GM12872 (cell line): Measurements from ENCODE around the gene BRMS1L.

ENCODE experiments used
- TF ChIP-seq, protein P1 (sequence below): IDR thresholded peaks from 3 replicates; pipeline ENCODE4 v1.5.1; 2011; ENCODE audit warnings: low read depth, mild to moderate bottlenecking, low read length, moderate library complexity; ENCODE audit not compliant: insufficient read depth

The BRMS1L gene

DNA sequence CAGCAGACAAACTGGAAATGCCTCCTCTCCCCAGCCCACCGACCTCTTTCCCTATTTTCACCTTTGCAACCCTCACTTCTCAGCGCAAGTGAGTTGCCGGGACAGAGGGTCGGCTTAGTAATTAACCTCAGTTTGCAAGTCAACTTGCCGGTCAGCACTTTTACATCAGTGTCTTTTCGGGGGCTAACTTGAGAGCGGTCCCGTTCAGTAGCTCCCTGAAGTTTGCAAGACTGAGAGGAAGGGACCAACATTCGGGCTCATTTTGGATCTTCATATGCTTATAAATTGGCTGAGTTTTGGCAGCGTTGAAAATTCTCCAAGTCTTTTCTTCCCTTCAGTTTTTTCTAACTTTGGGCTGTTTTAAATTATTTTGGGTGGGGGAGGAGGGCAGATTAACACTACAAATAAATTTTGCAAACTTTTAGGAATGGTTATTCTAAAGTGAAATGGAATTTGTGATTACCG is 846 bp downstream of the BRMS1L start:
- TF ChIP-seq, protein P1, sequence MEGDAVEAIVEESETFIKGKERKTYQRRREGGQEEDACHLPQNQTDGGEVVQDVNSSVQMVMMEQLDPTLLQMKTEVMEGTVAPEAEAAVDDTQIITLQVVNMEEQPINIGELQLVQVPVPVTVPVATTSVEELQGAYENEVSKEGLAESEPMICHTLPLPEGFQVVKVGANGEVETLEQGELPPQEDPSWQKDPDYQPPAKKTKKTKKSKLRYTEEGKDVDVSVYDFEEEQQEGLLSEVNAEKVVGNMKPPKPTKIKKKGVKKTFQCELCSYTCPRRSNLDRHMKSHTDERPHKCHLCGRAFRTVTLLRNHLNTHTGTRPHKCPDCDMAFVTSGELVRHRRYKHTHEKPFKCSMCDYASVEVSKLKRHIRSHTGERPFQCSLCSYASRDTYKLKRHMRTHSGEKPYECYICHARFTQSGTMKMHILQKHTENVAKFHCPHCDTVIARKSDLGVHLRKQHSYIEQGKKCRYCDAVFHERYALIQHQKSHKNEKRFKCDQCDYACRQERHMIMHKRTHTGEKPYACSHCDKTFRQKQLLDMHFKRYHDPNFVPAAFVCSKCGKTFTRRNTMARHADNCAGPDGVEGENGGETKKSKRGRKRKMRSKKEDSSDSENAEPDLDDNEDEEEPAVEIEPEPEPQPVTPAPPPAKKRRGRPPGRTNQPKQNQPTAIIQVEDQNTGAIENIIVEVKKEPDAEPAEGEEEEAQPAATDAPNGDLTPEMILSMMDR: no peak

DNA sequence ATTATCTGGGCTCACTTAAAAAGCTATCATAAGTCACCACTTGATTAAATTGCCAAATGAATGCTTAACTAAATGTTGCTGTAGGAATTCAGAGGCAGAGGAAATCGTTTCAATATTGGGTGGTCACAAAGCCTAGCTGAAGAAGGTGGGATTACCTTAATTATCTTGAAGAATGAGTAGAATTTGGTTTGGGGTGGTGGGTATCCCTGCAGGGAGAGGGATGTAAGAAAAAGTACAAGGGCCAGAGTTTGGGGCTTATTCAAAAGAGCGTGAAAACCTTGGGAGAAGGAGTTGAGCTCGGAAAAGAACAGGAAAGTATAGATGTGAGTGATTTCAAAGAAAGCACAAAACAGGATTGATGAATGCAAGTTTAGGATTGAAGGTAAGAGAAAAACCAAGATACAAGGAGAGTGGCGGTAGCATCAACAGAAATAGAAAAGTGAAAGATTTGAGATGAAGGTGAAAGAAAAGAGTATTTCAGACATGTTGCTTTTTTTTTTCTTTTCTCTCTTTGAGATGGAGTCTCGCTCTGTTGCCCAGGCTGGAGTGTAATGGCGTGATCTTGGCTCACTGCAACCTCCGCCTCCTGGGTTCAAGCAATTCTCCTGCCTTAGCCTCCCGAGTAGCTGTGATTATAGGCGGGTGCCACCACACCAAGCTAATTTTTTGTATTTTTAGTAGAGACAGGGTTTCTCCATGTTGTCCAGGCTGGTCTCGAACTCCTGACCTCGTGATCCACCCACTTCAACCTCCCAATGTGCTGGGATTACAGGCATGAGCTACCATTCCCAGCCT is 1.7 kb downstream of the BRMS1L start:
- TF ChIP-seq, protein P1: no peak

DNA sequence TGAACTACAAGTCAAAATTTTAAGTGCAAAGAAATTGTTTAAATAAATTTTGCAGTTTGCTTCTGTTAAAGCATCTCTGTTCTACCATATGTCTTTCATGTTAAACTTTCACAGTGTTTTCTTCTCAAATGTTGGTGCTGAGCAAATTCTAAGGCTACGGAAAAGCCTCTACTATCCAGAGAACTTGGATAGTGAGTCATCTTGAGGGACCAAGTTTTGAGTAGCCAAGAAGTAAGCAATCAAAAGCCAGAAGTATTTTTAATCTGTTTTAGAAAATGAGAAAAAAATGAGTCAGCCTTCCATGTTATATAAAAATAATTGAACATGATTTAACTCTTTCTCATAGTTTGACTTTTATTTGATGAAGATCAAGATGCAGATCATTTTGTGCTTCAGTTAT is 3.3 kb downstream of the BRMS1L start:
- TF ChIP-seq, protein P1: no peak

DNA sequence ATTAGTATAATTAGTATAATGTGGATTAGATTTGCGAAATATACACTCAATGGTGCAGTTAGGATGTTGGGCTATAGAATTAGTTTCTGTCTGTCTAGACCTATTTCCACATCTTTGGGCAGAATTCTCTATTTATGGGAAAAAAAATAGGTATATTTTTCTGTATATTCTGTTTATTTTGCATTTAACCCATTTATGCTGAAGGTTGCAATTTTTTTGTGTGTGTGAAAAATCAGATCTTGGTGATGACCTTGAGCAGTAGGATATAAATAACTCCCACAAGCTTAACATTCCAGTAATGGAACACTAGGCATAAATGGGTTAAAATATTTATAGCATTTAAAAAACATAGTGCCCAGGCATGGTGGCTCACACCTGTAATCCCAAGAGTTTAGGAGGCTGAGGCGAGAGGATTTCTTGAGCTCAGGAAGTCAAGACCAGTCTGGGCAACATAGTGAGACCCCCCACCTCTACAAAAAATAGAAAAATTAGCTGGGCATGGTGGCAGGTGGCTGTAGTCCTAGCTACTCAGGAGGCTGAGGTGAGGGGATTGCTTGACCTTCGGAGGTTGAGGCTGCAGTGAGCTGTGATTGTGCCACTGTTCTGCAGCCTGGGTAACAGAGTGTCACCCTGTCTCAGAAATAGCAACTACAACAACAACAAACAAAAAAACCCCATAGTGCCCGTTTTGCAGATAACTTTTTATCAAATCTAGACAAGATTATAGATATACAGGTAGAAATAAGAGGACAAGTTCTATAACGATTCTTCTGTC is 9.3 kb downstream of the BRMS1L start:
- TF ChIP-seq, protein P1: no peak

DNA sequence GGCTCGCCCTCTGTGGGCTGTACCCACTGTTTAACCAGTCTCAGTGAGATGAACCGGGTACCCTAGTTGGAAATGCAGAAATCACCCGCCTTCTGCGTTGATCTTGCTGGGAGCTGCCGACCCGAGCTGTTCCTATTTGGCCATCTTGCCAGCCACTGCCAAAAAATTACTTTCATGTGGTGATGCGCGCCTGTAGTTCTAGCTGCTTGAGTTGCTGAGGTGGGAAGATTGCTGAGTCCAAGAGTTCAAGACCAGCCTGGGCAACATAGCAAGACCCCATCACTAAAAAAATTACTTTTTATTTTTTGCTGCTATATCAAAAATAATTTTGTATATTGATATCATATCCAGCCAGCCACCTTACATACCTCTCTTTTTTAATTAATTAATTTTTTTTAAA is 18.4 kb downstream of the BRMS1L start:
- TF ChIP-seq, protein P1: no peak

DNA sequence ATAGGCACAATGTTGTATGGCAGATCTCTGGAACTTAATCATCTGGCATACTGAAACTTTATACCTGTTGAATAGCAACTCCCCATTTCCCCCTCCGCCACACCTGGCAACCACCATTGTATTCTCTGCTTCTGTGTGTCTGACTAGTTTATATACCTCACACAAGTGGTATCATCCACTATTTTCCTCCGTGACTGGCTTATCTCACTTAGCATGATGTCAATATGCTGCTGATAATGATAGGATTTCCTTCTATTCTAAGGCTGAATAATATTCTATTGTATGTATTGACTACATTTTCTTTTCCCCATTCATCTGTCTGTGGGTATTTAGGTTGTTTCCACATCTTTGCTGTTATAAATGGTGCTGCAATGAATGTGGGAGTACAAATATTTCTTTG is 21.5 kb downstream of the BRMS1L start:
- TF ChIP-seq, protein P1: no peak

DNA sequence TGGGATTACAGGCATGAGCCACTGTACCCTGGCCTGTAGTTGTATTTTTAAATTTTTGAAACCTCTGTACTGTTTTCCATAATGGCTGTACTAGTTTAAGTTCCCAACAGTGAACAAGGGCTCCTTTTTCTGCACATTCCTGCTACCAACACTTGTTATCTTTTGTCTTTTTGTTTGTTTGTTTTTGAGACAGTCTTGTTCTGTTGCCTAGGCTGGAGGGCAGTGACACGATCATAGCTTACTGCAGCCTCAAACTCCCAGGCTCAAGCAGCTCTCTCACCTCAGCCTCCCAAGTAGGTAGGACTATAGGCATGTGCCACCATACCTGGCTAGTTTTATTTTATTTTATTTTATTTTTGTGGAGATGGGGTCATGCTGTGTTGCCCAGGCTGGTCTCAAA is 23.0 kb downstream of the BRMS1L start:
- TF ChIP-seq, protein P1: no peak
